22Rv1 (cell line): ENCODE data around the gene MYO18B.

ENCODE experiments used
- H3K27ac ChIP-seq: fragments of 450-650 bp; 2 replicates; pipeline ENCODE4 v1.5.1; 2017
- CTCF ChIP-seq: fragments of 450-650 bp; IDR thresholded peaks from 2 replicates; pipeline ENCODE4 v1.5.1; 2017; ENCODE audit warnings: mild to moderate bottlenecking
- ZFX ChIP-seq: fragments of 450-650 bp; IDR thresholded peaks from 2 replicates; pipeline ENCODE4 v1.6.1; 2017; ENCODE audit warnings: antibody characterized with exemption, borderline replicate concordance

MYO18B gene

GRCh38 chr22:25852223-25852622 is 110.2 kb downstream of the MYO18B start:
- no peak overlapping the region for H3K27ac ChIP-seq
- TF ChIP-seq ZFX (no peak), CTCF (no peak)

- no peak overlapping the region for H3K27ac ChIP-seq
- TF ChIP-seq ZFX, result no peak
- no peak for TF ChIP-seq CTCF
Observed at GRCh38 chr22:25853078-25853477, 111.1 kb downstream of the MYO18B start.

GRCh38 chr22:25853501-25854284 is 111.7 kb downstream of the MYO18B start:
- H3K27ac ChIP-seq, result no peak overlapping the region
- peak; percentile 50 for TF ChIP-seq CTCF
- no peak for TF ChIP-seq ZFX

GRCh38 chr22:25869771-25870170 is 127.8 kb downstream of the MYO18B start:
- no peak overlapping the region for H3K27ac ChIP-seq
- TF ChIP-seq CTCF (no peak), ZFX (no peak)

- H3K27ac ChIP-seq, result no peak overlapping the region
- TF ChIP-seq ZFX, result no peak
- TF ChIP-seq CTCF, result no peak
Observed at GRCh38 chr22:25874327-25874726, 132.3 kb downstream of the MYO18B start.

GRCh38 chr22:25875461-25875860 is 133.5 kb downstream of the MYO18B start:
- TF ChIP-seq ZFX, result no peak
- TF ChIP-seq CTCF, result no peak
- no peak overlapping the region for H3K27ac ChIP-seq

GRCh38 chr22:25876871-25877270 is 134.9 kb downstream of the MYO18B start:
- no peak overlapping the region for H3K27ac ChIP-seq
- TF ChIP-seq CTCF (no peak), ZFX (no peak)
